ENCODE data around the gene KCNC1.

DNA sequence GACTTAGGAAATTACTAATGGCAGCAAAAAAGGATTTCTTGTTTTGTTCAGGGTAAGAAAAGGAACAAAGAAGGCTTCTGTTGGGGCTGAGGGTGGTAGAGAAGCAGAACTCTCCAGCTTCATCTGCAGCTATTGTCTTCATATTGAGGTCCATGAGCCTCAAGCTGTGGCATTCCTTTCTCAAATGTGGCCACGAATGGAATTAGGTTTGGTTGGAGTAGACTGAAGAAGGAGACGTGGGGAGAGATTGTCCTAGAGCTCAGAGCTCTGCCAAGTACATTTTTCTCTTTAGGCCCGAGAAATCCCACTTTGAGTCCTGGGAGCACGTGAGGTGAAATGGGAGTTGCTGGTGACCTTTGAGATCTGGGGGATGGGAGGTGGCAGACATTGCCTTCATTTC, 41.0 kb upstream of the KCNC1 start:
- TF ChIP-seq, protein P1, sequence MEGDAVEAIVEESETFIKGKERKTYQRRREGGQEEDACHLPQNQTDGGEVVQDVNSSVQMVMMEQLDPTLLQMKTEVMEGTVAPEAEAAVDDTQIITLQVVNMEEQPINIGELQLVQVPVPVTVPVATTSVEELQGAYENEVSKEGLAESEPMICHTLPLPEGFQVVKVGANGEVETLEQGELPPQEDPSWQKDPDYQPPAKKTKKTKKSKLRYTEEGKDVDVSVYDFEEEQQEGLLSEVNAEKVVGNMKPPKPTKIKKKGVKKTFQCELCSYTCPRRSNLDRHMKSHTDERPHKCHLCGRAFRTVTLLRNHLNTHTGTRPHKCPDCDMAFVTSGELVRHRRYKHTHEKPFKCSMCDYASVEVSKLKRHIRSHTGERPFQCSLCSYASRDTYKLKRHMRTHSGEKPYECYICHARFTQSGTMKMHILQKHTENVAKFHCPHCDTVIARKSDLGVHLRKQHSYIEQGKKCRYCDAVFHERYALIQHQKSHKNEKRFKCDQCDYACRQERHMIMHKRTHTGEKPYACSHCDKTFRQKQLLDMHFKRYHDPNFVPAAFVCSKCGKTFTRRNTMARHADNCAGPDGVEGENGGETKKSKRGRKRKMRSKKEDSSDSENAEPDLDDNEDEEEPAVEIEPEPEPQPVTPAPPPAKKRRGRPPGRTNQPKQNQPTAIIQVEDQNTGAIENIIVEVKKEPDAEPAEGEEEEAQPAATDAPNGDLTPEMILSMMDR (IDR thresholded peaks at IDR 0.05): no peak
- no peak for TF ChIP-seq POLR2A (IDR thresholded peaks at IDR 0.05)
